ENCODE data around the gene TMEM198.
A peak's percentile ranks its signal among the peaks of the same experiment; 100 is the strongest.

The TMEM198 gene

DNA sequence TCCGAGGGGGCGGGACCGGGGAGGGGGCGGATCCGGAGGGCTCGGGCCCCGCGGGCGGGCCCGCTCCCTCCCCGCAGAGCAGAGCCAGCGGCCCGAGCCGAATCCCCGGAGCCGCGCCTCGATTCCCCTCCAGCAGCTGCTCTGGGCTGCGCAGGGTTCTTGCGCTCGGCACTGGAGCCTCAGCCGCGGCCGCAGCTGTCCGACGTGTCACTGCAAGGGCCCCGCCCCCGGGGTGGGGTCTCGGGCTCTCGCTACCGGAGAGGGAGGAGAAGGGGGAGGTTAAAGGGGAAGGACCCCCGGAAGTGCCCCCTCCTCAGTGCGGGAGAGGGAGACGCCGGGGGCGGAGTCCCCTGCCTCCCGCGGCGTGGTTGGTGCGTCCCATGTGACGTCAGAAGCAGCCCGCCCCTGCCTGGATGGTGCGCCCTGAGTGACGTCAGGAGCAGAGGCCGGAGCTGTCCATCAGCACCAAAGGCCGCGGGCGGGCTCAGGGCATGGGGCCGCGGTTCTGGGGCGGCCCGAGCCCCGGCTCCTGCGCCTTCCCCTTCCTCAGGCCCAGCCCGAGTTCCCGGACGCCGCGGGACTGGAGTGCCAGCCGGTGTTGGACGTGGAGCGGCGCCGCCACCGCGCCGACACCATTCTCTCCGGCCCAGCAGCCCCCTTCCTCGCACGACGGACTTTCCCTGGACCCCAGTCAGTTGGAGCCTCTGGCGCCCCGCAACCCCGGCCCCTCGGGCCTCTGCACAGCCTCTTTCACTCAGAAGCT lies at the start of gene TMEM198, which contains the start of gene CHPF:
TSS of gene TMEM198 (plus strand) at position 433 of the 763 bp plus-strand sequence. CDS start 700 bp downstream, outside the sequence.
TSS of gene CHPF (minus strand) at position 214 of the 763 bp plus-strand sequence. CDS start 271 bp downstream, outside the sequence.
- H3K27ac Mint-ChIP-seq, result no peak within 1 kb of the TSS

GRCh38 chr2:219494952-219495530 lies 48.8 kb upstream of the TMEM198 start:
- H3K36me3 Mint-ChIP-seq, result no peaks in the 10 kb centered on the region
- no peaks in the 10 kb centered on the region for H3K9me3 Mint-ChIP-seq
- H3K4me1 Mint-ChIP-seq, result peaks cover 20% of the 10 kb centered on the region
- DNase-seq (ENCODE audit: low spot score in 2 of 2) (no peak), ATAC-seq (ENCODE audit: low read depth) (no peak)
- peaks cover 22% of the 10 kb centered on the region for H3K27me3 Mint-ChIP-seq
- H3K27ac Mint-ChIP-seq, result no peak overlapping the region
- H3K4me3 Mint-ChIP-seq, result no peak overlapping the region

More for the DNA sequence above, at the start of gene TMEM198, which contains the start of gene CHPF:
- H3K4me3 Mint-ChIP-seq, result peak within 1 kb of the TSS; percentile 81
- H3K27me3 Mint-ChIP-seq, result peaks cover 37% of the 10 kb centered on the region
- peak; percentile 76 to 82 for DNase-seq (ENCODE audit: low spot score in 2 of 2)
- peak; percentile 72 for ATAC-seq (ENCODE audit: low read depth)
- no peaks in the 10 kb centered on the region for H3K36me3 Mint-ChIP-seq
- H3K9me3 Mint-ChIP-seq, result no peaks in the 10 kb centered on the region
- H3K4me1 Mint-ChIP-seq, result peaks cover 9% of the 10 kb centered on the region

GRCh38 chr2:219495531-219496122 lies 48.2 kb upstream of the TMEM198 start:
- DNase-seq (ENCODE audit: low spot score in 2 of 2) (peak in 1 of 2 donors; percentile 32), ATAC-seq (ENCODE audit: low read depth) (no peak)
- Mint-ChIP-seq H3K36me3 (no peaks in the 10 kb centered on the region), H3K27ac (no peak overlapping the region), H3K4me1 (peaks cover 23% of the 10 kb centered on the region), H3K9me3 (no peaks in the 10 kb centered on the region), H3K27me3 (peaks cover 22% of the 10 kb centered on the region), H3K4me3 (no peak overlapping the region)

GRCh38 chr2:219496247-219496824 lies 47.5 kb upstream of the TMEM198 start:
- Mint-ChIP-seq H3K9me3 (no peaks in the 10 kb centered on the region), H3K27ac (no peak overlapping the region), H3K4me3 (peak overlapping the region; percentile 35), H3K36me3 (peaks cover under 1% of the 10 kb centered on the region), H3K4me1 (peaks cover 23% of the 10 kb centered on the region), H3K27me3 (peaks cover 22% of the 10 kb centered on the region)
- no peak for DNase-seq (ENCODE audit: low spot score in 2 of 2)
- no peak for ATAC-seq (ENCODE audit: low read depth)

- H3K27ac Mint-ChIP-seq, result no peak overlapping the region
- ATAC-seq (ENCODE audit: low read depth), result no peak
- peaks cover 3% of the 10 kb centered on the region for H3K36me3 Mint-ChIP-seq
- H3K27me3 Mint-ChIP-seq, result peaks cover 19% of the 10 kb centered on the region
- H3K4me3 Mint-ChIP-seq, result peak overlapping the region; percentile 94
- H3K9me3 Mint-ChIP-seq, result no peaks in the 10 kb centered on the region
- DNase-seq (ENCODE audit: low spot score in 2 of 2), result no peak
- H3K4me1 Mint-ChIP-seq, result peaks cover 23% of the 10 kb centered on the region
Observed at GRCh38 chr2:219496825-219497494, 46.9 kb upstream of the TMEM198 start.

- Mint-ChIP-seq H3K27me3 (peaks cover 14% of the 10 kb centered on the region), H3K27ac (peak overlapping the region; percentile 80), H3K36me3 (peaks cover 4% of the 10 kb centered on the region), H3K4me1 (peaks cover 23% of the 10 kb centered on the region), H3K9me3 (no peaks in the 10 kb centered on the region), H3K4me3 (peak overlapping the region; percentile 94)
- DNase-seq (ENCODE audit: low spot score in 2 of 2) (no peak), ATAC-seq (ENCODE audit: low read depth) (no peak)
Observed at GRCh38 chr2:219497495-219498279, 46.1 kb upstream of the TMEM198 start.

- Mint-ChIP-seq H3K9me3 (no peaks in the 10 kb centered on the region), H3K27ac (peak within 1 kb of the TSS; percentile 80), H3K36me3 (peaks cover 6% of the 10 kb centered on the region), H3K27me3 (peaks cover 9% of the 10 kb centered on the region), H3K4me1 (peaks cover 23% of the 10 kb centered on the region), H3K4me3 (peak within 1 kb of the TSS; percentile 94)
- DNase-seq (ENCODE audit: low spot score in 2 of 2) (peak; percentile 84 to 88), ATAC-seq (ENCODE audit: low read depth) (peak; percentile 92)
Observed at GRCh38 chr2:219498280-219499057, 45.4 kb upstream of the TMEM198 start, which contains the start of gene GMPPA. GMPPA (plus strand) TSS chr2:219498891; CDS start chr2:219499976, 1,085 bp downstream.

GRCh38 chr2:219499058-219499307 lies 44.8 kb upstream of the TMEM198 start:
- DNase-seq (ENCODE audit: low spot score in 2 of 2), result no peak
- Mint-ChIP-seq H3K27ac (peak overlapping the region; percentile 80), H3K4me3 (peak overlapping the region; percentile 94), H3K27me3 (peaks cover 6% of the 10 kb centered on the region), H3K36me3 (peaks cover 9% of the 10 kb centered on the region), H3K9me3 (no peaks in the 10 kb centered on the region), H3K4me1 (peaks cover 23% of the 10 kb centered on the region)
- no peak for ATAC-seq (ENCODE audit: low read depth)

DNA sequence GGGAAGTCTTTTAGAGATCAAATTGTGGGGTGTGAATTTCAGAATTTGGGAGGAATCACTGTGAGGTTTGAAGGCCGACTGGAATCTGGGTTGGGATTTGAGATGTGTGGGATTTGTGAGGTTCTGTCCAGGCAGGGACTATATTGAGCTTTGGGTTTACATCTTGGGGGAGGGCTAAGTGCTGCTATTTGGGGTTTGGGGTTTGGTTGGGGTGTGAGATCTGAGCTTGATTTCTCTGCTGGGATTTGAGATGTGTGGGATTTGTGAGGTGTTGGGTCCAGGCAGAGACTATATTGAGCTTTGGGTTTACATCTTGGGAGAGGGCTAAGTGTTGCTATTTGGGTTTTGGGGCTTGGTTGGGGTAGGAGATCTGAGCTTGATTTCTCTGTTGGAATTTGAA lies 44.3 kb upstream of the TMEM198 start:
- Mint-ChIP-seq H3K4me3 (peak overlapping the region; percentile 94), H3K36me3 (peaks cover 15% of the 10 kb centered on the region), H3K27me3 (peaks cover 6% of the 10 kb centered on the region), H3K27ac (no peak overlapping the region), H3K4me1 (peaks cover 23% of the 10 kb centered on the region), H3K9me3 (no peaks in the 10 kb centered on the region)
- ATAC-seq (ENCODE audit: low read depth) (no peak), DNase-seq (ENCODE audit: low spot score in 2 of 2) (no peak)

- H3K9me3 Mint-ChIP-seq, result no peaks in the 10 kb centered on the region
- H3K36me3 Mint-ChIP-seq, result peaks cover 18% of the 10 kb centered on the region
- H3K27me3 Mint-ChIP-seq, result peaks cover 4% of the 10 kb centered on the region
- no peak for ATAC-seq (ENCODE audit: low read depth)
- no peak for DNase-seq (ENCODE audit: low spot score in 2 of 2)
- H3K4me3 Mint-ChIP-seq, result peak overlapping the region; percentile 94
- H3K27ac Mint-ChIP-seq, result no peak overlapping the region
- peaks cover 23% of the 10 kb centered on the region for H3K4me1 Mint-ChIP-seq
Observed at GRCh38 chr2:219500135-219500534, 43.7 kb upstream of the TMEM198 start.

DNA sequence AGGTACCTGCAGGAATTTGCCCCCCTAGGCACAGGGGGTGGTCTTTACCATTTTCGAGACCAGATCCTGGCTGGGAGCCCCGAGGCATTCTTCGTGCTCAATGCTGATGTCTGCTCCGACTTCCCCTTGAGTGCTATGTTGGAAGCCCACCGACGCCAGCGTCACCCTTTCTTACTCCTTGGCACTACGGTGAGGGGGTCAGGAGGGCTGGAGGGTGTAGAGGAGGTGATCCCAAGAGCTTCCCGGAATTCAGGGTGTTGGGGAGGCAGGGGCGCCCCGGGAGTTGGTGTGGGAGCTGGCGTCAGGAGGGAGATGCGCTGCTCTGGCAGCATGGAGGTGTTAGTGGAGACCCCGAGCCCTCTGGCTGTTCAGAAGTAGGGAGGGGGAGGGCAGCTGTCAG lies 42.0 kb upstream of the TMEM198 start:
- DNase-seq (ENCODE audit: low spot score in 2 of 2), result no peak
- no peak for ATAC-seq (ENCODE audit: low read depth)
- no peak overlapping the region for H3K4me3 Mint-ChIP-seq
- no peaks in the 10 kb centered on the region for H3K27me3 Mint-ChIP-seq
- H3K9me3 Mint-ChIP-seq, result no peaks in the 10 kb centered on the region
- peaks cover 18% of the 10 kb centered on the region for H3K4me1 Mint-ChIP-seq
- peaks cover 28% of the 10 kb centered on the region for H3K36me3 Mint-ChIP-seq
- H3K27ac Mint-ChIP-seq, result no peak overlapping the region

GRCh38 chr2:219502618-219503017 lies 41.2 kb upstream of the TMEM198 start:
- no peak for DNase-seq (ENCODE audit: low spot score in 2 of 2)
- Mint-ChIP-seq H3K4me3 (no peak overlapping the region), H3K27me3 (no peaks in the 10 kb centered on the region), H3K27ac (no peak overlapping the region), H3K9me3 (no peaks in the 10 kb centered on the region), H3K4me1 (peaks cover 18% of the 10 kb centered on the region), H3K36me3 (peaks cover 33% of the 10 kb centered on the region)
- no peak for ATAC-seq (ENCODE audit: low read depth)

Measured in memory B cell (primary cell).